BE2C (cell line): ENCODE results near the gene TRIM39.

ENCODE experiments used
- DNase-seq: peaks from one replicate; pipeline ENCODE4 v3.0.0-alpha.2; 2020
- H3K27me3 ChIP-seq: fragments of 250-450 bp; sonication (Bioruptor Pico); 2 replicates; pipeline ENCODE4 v1.5.1; 2020; ENCODE audit warnings: mild to moderate bottlenecking
- H3K36me3 ChIP-seq: fragments of 250-450 bp; sonication (Bioruptor Pico); 2 replicates; pipeline ENCODE4 v1.5.1; 2020; ENCODE audit warnings: mild to moderate bottlenecking
- H3K4me1 ChIP-seq: fragments of 250-450 bp; sonication (Bioruptor Pico); 2 replicates; pipeline ENCODE4 v1.5.1; 2020
- H3K4me3 ChIP-seq: 2 replicates; pipeline ENCODE4 v1.5.1; 2011; ENCODE audit warnings: low read depth, low read length
- H3K9me3 ChIP-seq: fragments of 250-450 bp; sonication (Bioruptor Pico); 2 replicates; pipeline ENCODE4 v1.5.1; 2020
- TF ChIP-seq, protein P1 (sequence below): IDR thresholded peaks from 2 replicates; pipeline ENCODE4 v1.5.1; 2012; ENCODE audit warnings: mild to moderate bottlenecking, low read depth, low read length

The TRIM39 gene

DNA sequence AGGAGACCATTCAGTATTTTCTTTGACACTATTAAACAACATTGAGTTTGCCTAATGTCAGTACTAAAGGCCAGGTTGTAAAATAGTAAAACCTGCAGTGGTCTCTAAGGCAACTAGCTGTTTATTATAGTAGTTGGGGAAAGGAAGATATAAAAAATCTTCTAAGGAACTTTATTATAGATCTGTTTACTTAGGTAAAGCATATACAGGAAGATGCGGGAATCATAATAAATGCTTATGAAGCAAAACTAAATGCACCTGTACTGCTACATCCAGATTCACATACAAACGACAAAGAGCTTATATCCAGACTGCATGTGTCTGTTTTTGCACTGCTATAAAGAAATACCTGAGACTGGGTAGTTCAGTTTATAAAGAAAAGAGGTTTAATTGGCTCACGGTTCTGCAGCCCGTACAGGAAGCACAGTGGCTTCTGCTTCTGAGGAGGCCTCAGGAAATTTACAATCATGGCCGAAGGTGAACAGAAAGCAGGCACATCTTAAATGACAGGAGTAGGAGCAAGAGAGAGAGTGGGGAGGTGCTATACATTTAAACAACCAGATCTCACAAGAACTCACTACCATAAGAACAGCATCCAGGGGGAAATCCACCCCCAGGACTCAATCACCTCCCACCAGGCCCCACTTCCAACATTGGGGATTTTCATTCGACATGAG, 8.7 kb upstream of the TRIM39 start:
- peaks cover 49% of the 10 kb centered on the region for H3K36me3 ChIP-seq
- no peaks in the 10 kb centered on the region for H3K27me3 ChIP-seq
- no peaks in the 10 kb centered on the region for H3K9me3 ChIP-seq
- TF ChIP-seq, protein P1, sequence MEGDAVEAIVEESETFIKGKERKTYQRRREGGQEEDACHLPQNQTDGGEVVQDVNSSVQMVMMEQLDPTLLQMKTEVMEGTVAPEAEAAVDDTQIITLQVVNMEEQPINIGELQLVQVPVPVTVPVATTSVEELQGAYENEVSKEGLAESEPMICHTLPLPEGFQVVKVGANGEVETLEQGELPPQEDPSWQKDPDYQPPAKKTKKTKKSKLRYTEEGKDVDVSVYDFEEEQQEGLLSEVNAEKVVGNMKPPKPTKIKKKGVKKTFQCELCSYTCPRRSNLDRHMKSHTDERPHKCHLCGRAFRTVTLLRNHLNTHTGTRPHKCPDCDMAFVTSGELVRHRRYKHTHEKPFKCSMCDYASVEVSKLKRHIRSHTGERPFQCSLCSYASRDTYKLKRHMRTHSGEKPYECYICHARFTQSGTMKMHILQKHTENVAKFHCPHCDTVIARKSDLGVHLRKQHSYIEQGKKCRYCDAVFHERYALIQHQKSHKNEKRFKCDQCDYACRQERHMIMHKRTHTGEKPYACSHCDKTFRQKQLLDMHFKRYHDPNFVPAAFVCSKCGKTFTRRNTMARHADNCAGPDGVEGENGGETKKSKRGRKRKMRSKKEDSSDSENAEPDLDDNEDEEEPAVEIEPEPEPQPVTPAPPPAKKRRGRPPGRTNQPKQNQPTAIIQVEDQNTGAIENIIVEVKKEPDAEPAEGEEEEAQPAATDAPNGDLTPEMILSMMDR, result no peak
- DNase-seq, result no peak
- H3K4me1 ChIP-seq, result peaks cover 5% of the 10 kb centered on the region; the same call in 1 of the 2 replicates
- H3K4me3 ChIP-seq, result no peak overlapping the region

DNA sequence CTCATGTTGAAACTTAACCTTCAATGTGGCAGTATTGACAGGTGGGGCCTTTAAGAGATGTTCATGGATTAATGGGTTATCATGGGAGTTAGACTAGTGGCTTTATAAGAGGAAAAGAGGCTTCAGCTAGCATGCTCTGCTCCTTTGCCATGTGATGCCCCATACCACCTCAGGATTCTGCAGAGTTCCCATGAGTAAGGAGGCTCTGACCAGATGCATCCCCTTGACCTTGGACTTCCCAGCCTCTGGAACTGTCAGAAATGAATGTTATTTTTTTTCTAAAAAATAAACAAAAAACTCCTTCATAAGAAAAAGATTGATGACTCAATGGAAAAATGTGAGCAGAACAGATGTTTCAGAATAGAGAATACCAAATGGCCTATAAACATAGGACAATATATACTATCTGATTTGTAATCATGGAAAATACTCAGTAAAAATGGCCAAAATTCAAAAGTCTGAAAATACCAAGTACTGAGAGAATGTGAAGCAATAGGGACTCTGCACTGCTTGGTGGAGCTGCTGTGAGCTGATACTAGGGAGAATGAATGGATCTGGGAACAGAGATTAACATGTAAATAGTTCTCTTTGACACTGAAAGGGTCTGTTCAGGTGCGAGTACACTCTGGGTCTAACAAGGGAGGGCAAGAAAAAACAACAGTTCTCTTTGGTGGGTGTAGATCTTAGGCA, 7.4 kb upstream of the TRIM39 start:
- H3K27me3 ChIP-seq, result no peaks in the 10 kb centered on the region
- peaks cover 5% of the 10 kb centered on the region; the same call in 1 of the 2 replicates for H3K4me1 ChIP-seq
- TF ChIP-seq, protein P1, result no peak
- no peak overlapping the region for H3K4me3 ChIP-seq
- H3K9me3 ChIP-seq, result no peaks in the 10 kb centered on the region
- DNase-seq, result no peak
- H3K36me3 ChIP-seq, result peaks cover 37% of the 10 kb centered on the region

DNA sequence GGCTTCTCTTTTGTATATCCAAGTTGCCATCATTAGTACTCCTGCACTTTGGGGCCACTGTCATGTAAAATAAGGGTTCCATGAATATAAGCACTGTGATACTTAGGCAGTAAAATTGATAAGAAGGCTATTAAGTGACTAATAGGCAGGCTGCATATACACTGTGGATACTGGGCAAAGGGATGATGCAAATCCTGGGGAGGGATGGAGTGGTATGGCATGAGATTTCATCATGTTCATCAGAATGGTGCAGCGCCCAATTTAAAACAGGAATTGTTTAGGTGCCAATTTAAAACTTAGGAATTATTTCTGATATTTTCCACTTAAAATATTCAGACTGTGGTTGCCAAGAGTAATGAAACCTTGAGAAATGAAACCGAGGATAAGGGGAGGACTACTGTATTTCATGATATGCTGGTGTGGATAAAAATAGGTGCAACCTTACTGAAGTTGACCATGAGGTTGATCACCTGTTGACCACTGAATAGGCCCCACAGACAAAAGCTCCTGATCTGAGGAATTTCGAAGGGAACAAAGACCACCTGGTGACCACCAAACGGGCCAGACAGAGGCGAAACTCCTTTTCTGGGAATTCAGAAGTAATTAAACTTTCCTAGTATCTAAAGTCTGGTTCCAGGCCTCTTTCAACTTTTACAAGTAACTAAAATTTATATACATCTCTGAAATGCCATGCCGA, 4.9 kb upstream of the TRIM39 start:
- Histone ChIP-seq H3K27me3 (no peaks in the 10 kb centered on the region), H3K9me3 (no peaks in the 10 kb centered on the region), H3K4me1 (peaks cover 5% of the 10 kb centered on the region; the same call in 1 of the 2 replicates), H3K4me3 (no peak overlapping the region), H3K36me3 (peaks cover 19% of the 10 kb centered on the region)
- DNase-seq, result no peak
- TF ChIP-seq, protein P1, result no peak

DNA sequence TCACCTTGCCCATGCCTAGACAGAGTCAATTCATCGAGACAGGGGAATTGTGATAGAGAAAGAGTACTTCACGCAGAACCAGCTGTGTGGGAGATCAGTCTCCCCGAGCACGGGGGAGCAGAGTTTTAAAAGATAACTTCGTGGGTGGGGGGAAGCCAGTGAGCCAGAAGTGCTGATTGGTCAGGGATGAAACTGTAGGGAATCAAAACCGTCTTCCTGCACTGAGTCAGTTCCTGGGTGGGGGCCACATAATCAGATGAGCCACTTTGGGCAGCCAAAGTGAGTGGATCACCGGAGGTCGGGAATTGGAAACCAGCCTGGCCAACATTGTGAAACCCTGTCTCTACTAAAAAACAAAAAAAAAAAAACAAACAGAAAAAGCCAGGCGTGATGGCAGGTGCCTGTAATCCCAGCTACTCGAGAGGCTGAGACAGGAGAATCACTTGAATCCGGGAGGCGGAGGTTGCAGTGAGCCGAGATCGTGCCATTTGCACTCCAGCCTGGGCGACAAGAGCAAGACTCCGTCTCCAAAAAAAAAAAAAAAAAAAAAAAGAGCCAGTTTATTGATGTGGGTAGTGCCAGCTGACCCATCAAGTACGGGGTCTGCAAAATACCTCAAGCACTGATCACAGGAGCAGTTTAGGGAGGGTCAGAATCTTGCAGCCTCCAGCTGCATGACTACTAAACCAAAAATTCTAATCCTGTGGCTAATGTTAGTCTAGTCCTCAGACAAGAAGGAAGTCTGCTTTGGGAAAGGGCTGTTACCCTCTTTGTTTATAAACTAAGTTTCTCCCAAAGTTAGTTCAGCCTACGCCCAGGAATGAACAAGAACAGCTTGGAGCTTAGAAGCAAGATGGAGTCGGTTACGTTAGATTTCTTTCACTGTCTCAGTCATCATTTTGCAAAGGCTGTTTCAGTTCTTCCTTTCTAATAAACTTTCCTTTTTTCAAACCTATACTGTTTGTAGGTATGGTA, 3.9 kb upstream of the TRIM39 start:
- H3K4me1 ChIP-seq, result no peaks in the 10 kb centered on the region

DNA sequence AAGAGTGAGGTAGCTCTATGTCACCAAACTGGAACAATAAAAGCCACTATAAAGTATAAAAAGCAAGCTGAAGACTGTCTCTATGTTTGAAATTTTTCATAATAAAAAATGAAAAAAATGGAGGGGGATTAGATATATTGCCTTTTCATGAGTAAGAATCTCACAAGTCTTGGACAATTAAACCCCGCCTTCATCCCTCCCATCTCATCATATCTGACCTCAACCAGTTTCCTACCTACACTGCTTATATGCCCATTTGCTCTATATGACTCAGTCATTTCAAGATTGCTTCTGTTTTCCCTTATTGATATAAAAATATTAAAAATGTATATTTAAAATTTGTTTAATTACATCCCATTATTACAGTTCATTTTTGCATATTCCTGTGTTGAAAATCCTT, 2.9 kb upstream of the TRIM39 start:
- no peak for DNase-seq
- Histone ChIP-seq H3K4me3 (no peak overlapping the region), H3K36me3 (peaks cover 16% of the 10 kb centered on the region), H3K27me3 (no peaks in the 10 kb centered on the region), H3K4me1 (no peaks in the 10 kb centered on the region), H3K9me3 (no peaks in the 10 kb centered on the region)
- TF ChIP-seq, protein P1, result no peak

More for the DNA sequence above, 3.9 kb upstream of the TRIM39 start:
- DNase-seq, result no peak
- Histone ChIP-seq H3K36me3 (peaks cover 17% of the 10 kb centered on the region), H3K4me3 (no peak overlapping the region), H3K9me3 (no peaks in the 10 kb centered on the region), H3K27me3 (no peaks in the 10 kb centered on the region)
- TF ChIP-seq, protein P1, result no peak
